Sigmoid colon (tissue), 3 donors: ENCODE data around the gene MYH11.

ENCODE experiments used
- CTCF ChIP-seq, 4 experiments: fragments of 450-650 bp in 3 of 4; fragments of 200-600 bp in 1 of 4; IDR thresholded peaks; one replicate each; pipeline ENCODE4 v1.5.1; 2016 to 2019; ENCODE audit warnings: antibody characterized with exemption in 4 of 4, mild to moderate bottlenecking in 3 of 4, moderate library complexity in 2 of 4
- POLR2A ChIP-seq, 2 donors: fragments of 450-650 bp; IDR thresholded peaks; one replicate each; pipeline ENCODE4 v1.6.1; 2016; ENCODE audit warnings: antibody characterized with exemption in 2 of 2, mild to moderate bottlenecking in 2 of 2, moderate library complexity in 2 of 2

GRCh38 chr16:15830832-15831451, 25.9 kb downstream of the MYH11 start:
- no peak for TF ChIP-seq CTCF (IDR thresholded peaks at IDR 0.05)
- no peak for TF ChIP-seq POLR2A (IDR thresholded peaks at IDR 0.05)
